HepG2 (cell line): ENCODE results near the gene SIK3. TPM values are rescaled to one million over a fixed set of nuclear protein-coding genes. Genes with fewer than 3 reads are reported as not detected.
A peak's percentile ranks its signal among the peaks of the same experiment; 100 is the strongest.

Experiments
- DBP ChIP-seq: sonication (generic); formaldehyde crosslinking; IDR thresholded peaks from 2 replicates; pipeline ENCODE4 v1.4.0; 2020; ENCODE audit warnings: missing genetic modification reagents; ENCODE audit errors: not compliant biosample characterization
- FOXJ3 ChIP-seq: sonication (generic); formaldehyde crosslinking; IDR thresholded peaks from 2 replicates; pipeline ENCODE4 v1.4.0; 2020; ENCODE audit warnings: missing genetic modification reagents, mild to moderate bottlenecking, borderline replicate concordance
- GABPA ChIP-seq, 2 experiments: IDR thresholded peaks; 2 replicates each; pipeline ENCODE4 v1.6.1; 2011 to 2016; ENCODE audit warnings: low read depth in 2 of 2, low read length in 1 of 2, missing biosample characterization in 1 of 2, missing genetic modification characterization in 1 of 2
- GATAD2A ChIP-seq: IDR thresholded peaks from 2 replicates; pipeline ENCODE4 v1.6.1; 2016
- JUNB ChIP-seq: sonication (generic); formaldehyde crosslinking; IDR thresholded peaks from 2 replicates; pipeline ENCODE4 v1.8.0; 2022; ENCODE audit warnings: missing genetic modification reagents, mild to moderate bottlenecking, borderline replicate concordance
- KLF13 ChIP-seq: sonication (generic); formaldehyde crosslinking; IDR thresholded peaks from 2 replicates; pipeline ENCODE4 v1.4.0; 2020; ENCODE audit warnings: mild to moderate bottlenecking, missing genetic modification reagents
- MAFG ChIP-seq: sonication (generic); formaldehyde crosslinking; IDR thresholded peaks from 2 replicates; pipeline ENCODE4 v1.5.1; 2020; ENCODE audit warnings: mild to moderate bottlenecking, missing genetic modification reagents
- MED1 ChIP-seq: sonication (generic); formaldehyde crosslinking; IDR thresholded peaks from 2 replicates; pipeline ENCODE4 v1.4.0; 2020; ENCODE audit warnings: missing genetic modification reagents
- MYC ChIP-seq: sonication (generic); formaldehyde crosslinking; IDR thresholded peaks from 2 replicates; pipeline ENCODE4 v1.9.0; 2021; ENCODE audit warnings: missing genetic modification reagents, borderline replicate concordance
- RFX3 ChIP-seq: IDR thresholded peaks from 2 replicates; pipeline ENCODE4 v1.6.1; 2016; ENCODE audit warnings: missing biosample characterization, missing genetic modification reagents
- SAFB2 ChIP-seq: sonication (generic); formaldehyde crosslinking; IDR thresholded peaks from 2 replicates; pipeline ENCODE4 v1.5.1; 2020; ENCODE audit warnings: missing genetic modification reagents, low read depth, mild to moderate bottlenecking, borderline replicate concordance
- ZC3H4 ChIP-seq: sonication (generic); formaldehyde crosslinking; IDR thresholded peaks from 2 replicates; pipeline ENCODE4 v1.4.0; 2020; ENCODE audit warnings: missing genetic modification reagents, borderline replicate concordance
- ZNF232 ChIP-seq: sonication (generic); formaldehyde crosslinking; IDR thresholded peaks from 2 replicates; pipeline ENCODE4 v1.4.0; 2020; ENCODE audit warnings: missing genetic modification reagents, borderline replicate concordance
- ZNF468 ChIP-seq: sonication (generic); formaldehyde crosslinking; IDR thresholded peaks from 2 replicates; pipeline ENCODE4 v1.8.0; 2022; ENCODE audit warnings: mild to moderate bottlenecking, moderate library complexity, missing genetic modification reagents
- ZNF510 ChIP-seq: sonication (generic); formaldehyde crosslinking; IDR thresholded peaks from 2 replicates; pipeline ENCODE4 v1.4.0; 2020; ENCODE audit warnings: low read depth, mild to moderate bottlenecking, missing genetic modification reagents
- ZNF704 ChIP-seq: sonication (generic); formaldehyde crosslinking; IDR thresholded peaks from 2 replicates; pipeline ENCODE4 v1.8.1; 2023; ENCODE audit warnings: mild to moderate bottlenecking, inconsistent platforms, moderate library complexity, missing genetic modification reagents, borderline replicate concordance
- ZNF761 ChIP-seq: sonication (generic); formaldehyde crosslinking; conservative IDR thresholded peaks from 2 replicates; pipeline ENCODE4 v1.4.0; 2020; ENCODE audit warnings: mild to moderate bottlenecking, missing genetic modification reagents
- ZNF879 ChIP-seq: sonication (generic); formaldehyde crosslinking; IDR thresholded peaks from 2 replicates; pipeline ENCODE4 v1.8.1; 2023; ENCODE audit warnings: missing genetic modification reagents
- ZSCAN29 ChIP-seq: sonication (generic); formaldehyde crosslinking; conservative IDR thresholded peaks from 2 replicates; pipeline ENCODE4 v1.4.0; 2020; ENCODE audit warnings: mild to moderate bottlenecking, missing genetic modification reagents
- ZZZ3 ChIP-seq: sonication (generic); formaldehyde crosslinking; IDR thresholded peaks from 2 replicates; pipeline ENCODE4 v1.4.0; 2020; ENCODE audit warnings: missing genetic modification reagents, mild to moderate bottlenecking, borderline replicate concordance
- polyA plus RNA-seq, 8 experiments: library from polyadenylated mRNA; depleted of rRNA in 3 of 8; stranded (reverse) in 7 of 8; unstranded in 1 of 8; fragments of >200 nt; fragmentation: Illumina TruSeq in 4 of 8; extraction: Trizol in 4 of 8; gene quantifications; 2 replicates each; pipeline versions ENCODE4 v1.2.1 to v1.2.3, GENCODE V29; 2011 to 2016; ENCODE audit warnings: low read depth in 4 of 8, missing spikeins in 1 of 8, mixed read lengths in 1 of 8; ENCODE audit not compliant: insufficient read depth in 1 of 8
- total RNA-seq, 5 experiments: library from RNA; depleted of rRNA; stranded (reverse); fragments of >200 nt; fragmentation: Illumina TruSeq; extraction: Trizol; gene quantifications; 2 replicates each; pipeline ENCODE4 v1.2.3, GENCODE V29; 2016; ENCODE audit warnings: low read depth in 1 of 5
- TF ChIP-seq, protein P1 (sequence below): IDR thresholded peaks from 2 replicates; pipeline ENCODE4 v1.4.0; 2020; ENCODE audit warnings: mild to moderate bottlenecking, missing genetic modification reagents
- TF ChIP-seq, protein P2 (sequence below): sonication (generic); formaldehyde crosslinking; IDR thresholded peaks from 2 replicates; pipeline ENCODE4 v1.4.0; 2020; ENCODE audit warnings: mild to moderate bottlenecking, low read depth, missing genetic modification reagents

The SIK3 gene
- total and polyA plus RNA-seq, 2 of the 13 experiments (the other 11 are each of a cell fraction or from before 2014, with no cell fraction given): 5.7 to 9.8 TPM

GRCh38 chr11:116835791-116836631 lies 262.2 kb downstream of the SIK3 start (continued):
- TF ChIP-seq ZNF704 (CRISPR knock-in tag) (no peak), DBP (no peak), ZNF761 (CRISPR knock-in tag) (no peak), MED1 (CRISPR knock-in tag) (peak; percentile 42; the same call in 1 of the 2 replicates), GABPA (IDR thresholded peaks at IDR 0.05; ENCODE audit: low read depth, low read length) (no peak), GABPA (CRISPR knock-in tag; IDR thresholded peaks at IDR 0.05; ENCODE audit: low read depth) (no peak), ZSCAN29 (CRISPR knock-in tag) (no peak), ZNF232 (CRISPR knock-in tag) (peak; percentile 76; the same call in 1 of the 2 replicates), KLF13 (CRISPR knock-in tag) (no peak), RFX3 (CRISPR knock-in tag) (no peak), GATAD2A (CRISPR knock-in tag) (no peak), ZC3H4 (CRISPR knock-in tag) (peak; percentile 37; the same call in 1 of the 2 replicates), ZNF510 (no peak), JUNB (no peak), ZNF879 (CRISPR knock-in tag) (peak; percentile 63; the same call in 1 of the 2 replicates), SAFB2 (no peak), ZZZ3 (no peak), MAFG (CRISPR knock-in tag) (no peak), FOXJ3 (CRISPR knock-in tag) (no peak), ZNF468 (CRISPR knock-in tag) (no peak), MYC (CRISPR knock-in tag) (peak; percentile 73; the same call in 1 of the 2 replicates)
- TF ChIP-seq, protein P1, sequence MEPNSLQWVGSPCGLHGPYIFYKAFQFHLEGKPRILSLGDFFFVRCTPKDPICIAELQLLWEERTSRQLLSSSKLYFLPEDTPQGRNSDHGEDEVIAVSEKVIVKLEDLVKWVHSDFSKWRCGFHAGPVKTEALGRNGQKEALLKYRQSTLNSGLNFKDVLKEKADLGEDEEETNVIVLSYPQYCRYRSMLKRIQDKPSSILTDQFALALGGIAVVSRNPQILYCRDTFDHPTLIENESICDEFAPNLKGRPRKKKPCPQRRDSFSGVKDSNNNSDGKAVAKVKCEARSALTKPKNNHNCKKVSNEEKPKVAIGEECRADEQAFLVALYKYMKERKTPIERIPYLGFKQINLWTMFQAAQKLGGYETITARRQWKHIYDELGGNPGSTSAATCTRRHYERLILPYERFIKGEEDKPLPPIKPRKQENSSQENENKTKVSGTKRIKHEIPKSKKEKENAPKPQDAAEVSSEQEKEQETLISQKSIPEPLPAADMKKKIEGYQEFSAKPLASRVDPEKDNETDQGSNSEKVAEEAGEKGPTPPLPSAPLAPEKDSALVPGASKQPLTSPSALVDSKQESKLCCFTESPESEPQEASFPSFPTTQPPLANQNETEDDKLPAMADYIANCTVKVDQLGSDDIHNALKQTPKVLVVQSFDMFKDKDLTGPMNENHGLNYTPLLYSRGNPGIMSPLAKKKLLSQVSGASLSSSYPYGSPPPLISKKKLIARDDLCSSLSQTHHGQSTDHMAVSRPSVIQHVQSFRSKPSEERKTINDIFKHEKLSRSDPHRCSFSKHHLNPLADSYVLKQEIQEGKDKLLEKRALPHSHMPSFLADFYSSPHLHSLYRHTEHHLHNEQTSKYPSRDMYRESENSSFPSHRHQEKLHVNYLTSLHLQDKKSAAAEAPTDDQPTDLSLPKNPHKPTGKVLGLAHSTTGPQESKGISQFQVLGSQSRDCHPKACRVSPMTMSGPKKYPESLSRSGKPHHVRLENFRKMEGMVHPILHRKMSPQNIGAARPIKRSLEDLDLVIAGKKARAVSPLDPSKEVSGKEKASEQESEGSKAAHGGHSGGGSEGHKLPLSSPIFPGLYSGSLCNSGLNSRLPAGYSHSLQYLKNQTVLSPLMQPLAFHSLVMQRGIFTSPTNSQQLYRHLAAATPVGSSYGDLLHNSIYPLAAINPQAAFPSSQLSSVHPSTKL (CRISPR knock-in tag): peak; percentile 38; the same call in 1 of the 2 replicates
- TF ChIP-seq, protein P2, sequence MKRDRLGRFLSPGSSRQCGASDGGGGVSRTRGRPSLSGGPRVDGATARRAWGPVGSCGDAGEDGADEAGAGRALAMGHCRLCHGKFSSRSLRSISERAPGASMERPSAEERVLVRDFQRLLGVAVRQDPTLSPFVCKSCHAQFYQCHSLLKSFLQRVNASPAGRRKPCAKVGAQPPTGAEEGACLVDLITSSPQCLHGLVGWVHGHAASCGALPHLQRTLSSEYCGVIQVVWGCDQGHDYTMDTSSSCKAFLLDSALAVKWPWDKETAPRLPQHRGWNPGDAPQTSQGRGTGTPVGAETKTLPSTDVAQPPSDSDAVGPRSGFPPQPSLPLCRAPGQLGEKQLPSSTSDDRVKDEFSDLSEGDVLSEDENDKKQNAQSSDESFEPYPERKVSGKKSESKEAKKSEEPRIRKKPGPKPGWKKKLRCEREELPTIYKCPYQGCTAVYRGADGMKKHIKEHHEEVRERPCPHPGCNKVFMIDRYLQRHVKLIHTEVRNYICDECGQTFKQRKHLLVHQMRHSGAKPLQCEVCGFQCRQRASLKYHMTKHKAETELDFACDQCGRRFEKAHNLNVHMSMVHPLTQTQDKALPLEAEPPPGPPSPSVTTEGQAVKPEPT (CRISPR knock-in tag): no peak
